Stimulated activated CD4-positive, alpha-beta T cell treated with anti-CD3 and anti-CD28 coated beads, Interleukin-1b, Interleukin-23, amount 100 ng/mL, for 1 hour (primary cell): Measurements from ENCODE around the gene MUC5B.
"Not testable (repeated sequence)": the region's sequence is repeated elsewhere in the genome, so short reads cannot be mapped to it uniquely, and the experiment has no call there.

ENCODE experiments used
- DNase-seq, 2 donors: peaks; one replicate each; pipeline ENCODE4 v3.0.0-alpha.2; 2020; ENCODE audit warnings: low read depth in 2 of 2

Gene MUC5B

DNA sequence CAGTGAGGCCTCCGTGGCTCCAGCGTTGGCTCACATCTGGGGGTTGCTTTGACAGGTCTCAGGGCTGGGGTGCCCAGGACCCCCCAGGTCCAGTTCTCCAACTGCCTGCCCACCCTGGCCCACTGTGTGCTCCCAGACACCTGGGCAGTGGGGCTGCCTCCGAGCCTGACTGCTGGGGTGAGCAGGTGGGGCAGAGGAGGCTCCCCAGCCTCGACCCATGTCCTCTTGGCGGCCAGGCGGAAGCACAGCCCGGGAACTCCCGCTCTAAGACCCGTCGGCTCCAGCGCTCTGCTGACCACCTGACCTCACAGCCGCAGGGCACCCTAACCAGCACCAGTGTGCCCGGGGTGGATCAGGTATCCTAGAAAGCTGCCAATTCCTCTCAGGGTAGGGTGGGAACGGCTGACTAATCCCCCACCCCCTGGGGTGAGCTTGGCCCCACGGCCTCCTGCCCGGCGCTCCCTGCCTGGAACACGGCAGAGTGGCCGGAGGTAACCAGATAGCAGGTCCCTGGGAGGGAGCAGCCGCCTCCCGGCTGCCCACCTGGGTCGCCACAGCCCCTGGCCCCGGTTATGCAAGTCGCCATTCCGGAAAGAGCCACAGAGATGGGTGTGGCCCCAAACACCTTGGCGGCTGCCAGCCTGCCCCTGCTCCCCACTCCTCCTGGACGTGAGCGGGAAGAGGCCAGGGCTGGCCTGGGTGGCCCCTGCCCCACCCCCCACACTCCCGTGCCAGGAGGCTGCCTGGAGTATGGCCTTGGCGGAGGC, 19.2 kb upstream of the MUC5B start:
- no peak for DNase-seq

- no peak for DNase-seq
Observed at GRCh38 chr11:1204381-1205101, 18.3 kb upstream of the MUC5B start.

DNA sequence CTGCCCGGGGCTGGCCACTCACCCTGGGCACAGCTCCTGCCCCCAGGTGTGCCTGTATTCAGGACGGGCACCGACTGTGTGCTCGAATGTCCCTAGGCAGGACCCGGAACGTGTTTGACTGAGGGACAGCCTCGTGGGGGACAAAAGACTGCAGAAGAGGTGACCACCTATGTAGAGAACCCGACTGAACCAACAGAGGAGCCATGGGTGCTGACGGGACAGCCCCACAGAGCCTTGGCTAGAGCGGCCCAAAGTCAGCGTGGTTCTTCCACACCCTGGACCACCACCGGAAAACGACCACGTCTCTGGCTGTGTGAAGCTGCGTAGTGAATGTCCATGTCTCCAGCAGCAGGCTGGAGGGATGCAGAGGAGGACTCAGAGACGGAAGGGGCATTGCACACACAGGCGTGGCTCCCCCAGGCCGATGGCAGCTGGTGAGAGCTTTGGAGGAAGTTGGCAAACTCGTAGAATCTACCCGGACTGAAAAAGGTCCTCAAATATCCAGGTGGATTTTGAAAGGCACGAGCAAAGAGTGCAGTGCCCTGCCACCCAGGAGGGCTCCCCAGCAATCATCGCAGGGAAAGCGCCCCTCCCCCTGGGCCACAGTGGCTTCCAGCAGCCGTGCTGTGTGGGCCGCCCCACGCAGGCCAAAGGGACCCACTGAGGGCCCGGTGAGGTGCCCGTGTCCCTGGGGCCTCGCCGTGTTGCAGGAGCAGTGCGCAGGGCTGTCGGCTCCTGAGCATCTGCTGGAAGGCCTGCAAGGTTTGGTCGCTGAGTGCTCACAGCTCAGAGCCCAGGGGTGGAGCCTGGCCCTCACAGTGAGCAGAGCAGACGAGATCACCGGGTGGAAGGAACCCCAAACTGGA, 17.5 kb upstream of the MUC5B start:
- no peak for DNase-seq

GRCh38 chr11:1205987-1206331, 16.9 kb upstream of the MUC5B start:
- DNase-seq = no peak

DNA sequence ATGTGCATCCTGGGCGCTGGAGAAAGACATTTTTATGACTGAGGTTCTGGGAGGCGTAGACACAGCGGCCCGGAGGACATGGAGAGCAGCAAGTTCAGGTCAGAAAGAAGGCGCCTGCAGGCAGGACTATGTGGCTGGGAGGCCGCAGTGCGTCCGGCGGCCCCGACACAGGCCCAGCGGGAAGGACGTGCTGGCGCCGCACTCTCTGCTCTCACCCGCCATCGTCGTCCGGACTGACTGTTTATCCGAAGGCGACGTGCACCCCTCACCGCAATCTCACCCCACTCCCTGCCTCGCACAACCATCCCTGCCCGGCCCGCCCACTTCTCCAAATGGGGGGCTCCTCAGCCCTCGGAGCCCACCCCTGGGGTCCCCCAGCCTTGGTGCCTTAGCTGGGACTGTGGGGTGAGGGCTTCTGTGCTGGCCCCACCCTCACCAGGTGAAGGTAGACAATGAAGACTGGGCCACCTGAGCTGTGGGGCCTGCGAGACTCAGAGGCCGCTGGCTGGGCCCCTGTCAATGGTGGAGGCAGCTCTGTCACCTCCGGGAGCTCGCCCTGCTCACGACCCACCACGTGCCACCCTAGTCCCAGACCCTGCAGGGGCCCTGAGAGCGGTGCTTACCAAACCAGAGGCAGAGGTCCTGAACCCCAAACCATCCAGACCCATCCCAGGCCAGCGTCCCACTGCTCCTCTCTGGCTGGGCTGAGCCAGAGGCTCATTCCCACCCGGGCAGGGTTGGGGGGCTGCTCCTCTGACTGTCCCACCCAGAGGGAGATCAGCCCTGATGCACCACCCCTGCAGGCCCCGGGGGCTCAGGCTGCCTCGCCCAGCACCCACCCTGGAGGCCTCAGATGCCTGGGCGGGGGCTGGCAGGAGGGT, 16.2 kb upstream of the MUC5B start:
- no peak for DNase-seq

- DNase-seq = no peak
Observed at GRCh38 chr11:1207401-1208143, 15.3 kb upstream of the MUC5B start.

- no peak for DNase-seq
Observed at GRCh38 chr11:1208144-1208393, 14.8 kb upstream of the MUC5B start.

DNA sequence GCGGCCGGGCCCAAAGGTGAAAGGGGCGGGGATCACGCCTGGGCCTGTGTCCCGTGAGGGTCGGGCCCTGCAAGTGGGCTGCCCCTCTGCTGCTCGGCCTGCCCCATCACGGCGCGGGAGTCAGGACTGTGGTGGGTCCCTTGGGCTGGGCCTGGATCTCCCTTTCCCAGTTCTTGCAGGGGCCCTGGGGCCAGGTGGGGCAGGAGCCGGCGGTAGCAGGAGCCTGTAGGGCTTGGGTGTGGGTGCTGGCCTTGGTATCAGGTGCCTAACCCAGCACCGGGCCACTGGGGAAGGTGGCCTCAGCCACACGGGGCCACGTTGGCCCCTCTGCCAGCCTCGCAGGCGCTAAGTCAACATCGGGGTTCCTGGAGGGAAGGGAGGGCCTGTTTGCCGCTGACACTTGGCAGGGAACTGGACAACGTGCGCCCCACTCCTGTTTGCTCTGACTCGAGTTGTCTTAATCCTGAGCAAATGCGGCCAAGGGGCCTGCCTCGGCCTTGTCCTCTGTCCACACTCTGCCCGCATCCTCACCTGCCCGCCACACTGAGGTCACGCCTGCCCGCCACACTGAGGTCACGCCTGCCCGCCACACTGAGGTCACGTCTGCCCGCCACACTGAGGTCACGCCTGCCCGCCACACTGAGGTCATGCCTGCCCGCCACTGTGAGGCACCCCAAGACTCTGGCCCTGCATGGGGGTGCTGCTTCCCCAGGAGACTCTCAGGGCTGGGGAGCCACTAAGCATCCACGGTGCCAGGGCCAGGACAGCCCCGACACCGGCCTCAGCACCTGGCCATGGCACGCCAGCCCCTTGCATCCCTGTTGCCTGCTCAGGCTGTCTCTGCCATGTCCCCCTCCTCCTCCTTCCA, 14.2 kb upstream of the MUC5B start:
- DNase-seq = no peak

DNA sequence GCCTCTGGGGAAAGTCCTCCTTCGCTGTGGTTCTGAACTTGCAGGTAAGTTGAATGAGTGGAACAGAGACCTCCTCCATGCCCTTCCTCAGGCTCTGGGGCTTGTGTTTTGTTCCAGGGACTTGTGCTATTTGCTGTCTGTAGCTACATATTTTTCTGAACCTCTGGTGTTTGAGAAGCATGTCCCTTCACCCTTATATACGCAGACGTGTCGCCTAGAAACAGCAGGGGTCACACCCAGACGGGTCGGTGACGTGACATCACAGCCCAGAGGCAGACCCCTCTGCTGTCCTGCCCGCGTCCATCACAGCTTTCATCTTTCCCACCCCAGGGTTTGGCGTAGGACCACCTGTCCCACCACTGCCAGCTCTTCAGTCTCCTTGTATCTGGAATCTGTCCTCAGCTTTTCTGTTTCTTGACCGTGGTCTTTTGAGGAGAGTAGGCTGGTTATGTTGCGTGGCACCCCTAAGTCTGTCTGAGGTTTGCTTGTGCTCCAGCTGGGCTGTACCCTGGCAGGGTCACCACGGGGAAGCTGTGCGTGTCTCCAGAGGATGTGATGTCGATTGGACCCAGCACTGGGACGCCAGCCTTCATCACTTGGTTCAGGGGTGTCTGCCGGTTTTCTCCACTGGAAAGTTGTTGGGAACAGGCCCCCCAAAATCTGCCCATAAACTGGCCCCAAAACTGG, 13.4 kb upstream of the MUC5B start:
- no peak for DNase-seq

DNA sequence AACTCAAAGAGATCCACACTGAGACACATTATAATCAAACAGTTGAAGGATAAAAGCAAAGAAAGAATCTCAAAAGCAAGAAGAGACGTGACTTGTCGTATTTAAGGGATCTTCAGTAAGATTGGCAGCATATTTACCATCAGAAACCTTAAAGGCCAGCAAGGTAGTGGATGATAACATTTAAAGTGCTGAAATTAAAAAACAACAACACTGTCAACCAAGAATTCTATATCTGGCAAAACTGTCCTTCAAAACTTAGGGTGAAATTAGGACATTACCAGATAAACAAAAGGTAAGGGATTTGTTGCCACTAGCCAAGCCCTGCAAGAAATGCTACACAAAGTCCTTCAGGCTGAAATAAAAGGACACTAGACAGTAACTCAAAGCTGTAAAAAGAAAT, 11.0 kb upstream of the MUC5B start:
- DNase-seq = no peak

DNA sequence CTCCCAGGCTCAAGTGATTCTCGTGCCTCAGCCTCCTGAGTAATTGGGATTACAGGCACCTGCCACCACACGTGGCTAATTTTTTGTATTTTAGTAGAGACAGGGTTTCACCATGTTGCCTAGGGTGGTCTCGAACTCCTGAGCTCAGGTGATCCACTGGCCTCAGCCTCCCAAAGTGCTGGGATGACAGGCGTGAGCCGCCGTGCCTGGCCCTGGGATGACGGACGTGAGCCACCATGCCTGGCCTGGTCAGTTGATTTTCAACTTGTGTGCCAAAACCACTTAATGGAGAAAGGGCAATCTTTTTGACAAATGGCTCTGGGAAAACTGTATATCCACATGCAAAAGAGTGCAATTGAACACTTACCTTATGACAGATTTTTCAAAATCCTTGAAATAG, 7.0 kb upstream of the MUC5B start:
- not testable (repeated sequence) for DNase-seq

- DNase-seq = no peak
Observed at GRCh38 chr11:1217151-1217550, 5.7 kb upstream of the MUC5B start.

DNA sequence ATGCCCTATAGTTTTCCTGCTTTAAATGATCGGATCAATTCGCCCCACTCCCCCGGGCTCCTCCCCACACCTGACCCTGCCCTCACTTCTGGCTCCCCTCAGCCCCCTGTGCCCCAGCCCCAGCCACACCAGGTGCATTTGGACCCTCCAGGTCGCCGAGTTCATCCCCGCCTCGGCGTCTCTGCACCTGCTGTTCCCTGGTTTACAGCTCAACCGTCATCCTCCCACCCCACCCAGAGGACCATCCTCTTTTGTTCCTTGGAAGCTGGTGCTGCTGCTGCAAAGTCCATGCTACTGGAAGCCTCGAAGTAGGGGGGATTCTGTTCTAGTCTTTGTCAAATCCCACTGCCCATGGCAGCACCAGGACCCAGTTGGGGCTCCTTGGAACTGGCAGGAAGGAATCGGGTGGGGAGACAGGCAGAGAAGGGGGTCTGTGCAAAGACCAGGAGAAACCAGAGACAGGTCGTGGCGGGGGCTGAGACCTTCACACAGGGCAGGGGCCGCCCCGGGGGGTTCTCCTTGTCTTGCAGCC, 4.5 kb upstream of the MUC5B start:
- DNase-seq = no peak

GRCh38 chr11:1218788-1219445, 3.9 kb upstream of the MUC5B start:
- no peak for DNase-seq

DNA sequence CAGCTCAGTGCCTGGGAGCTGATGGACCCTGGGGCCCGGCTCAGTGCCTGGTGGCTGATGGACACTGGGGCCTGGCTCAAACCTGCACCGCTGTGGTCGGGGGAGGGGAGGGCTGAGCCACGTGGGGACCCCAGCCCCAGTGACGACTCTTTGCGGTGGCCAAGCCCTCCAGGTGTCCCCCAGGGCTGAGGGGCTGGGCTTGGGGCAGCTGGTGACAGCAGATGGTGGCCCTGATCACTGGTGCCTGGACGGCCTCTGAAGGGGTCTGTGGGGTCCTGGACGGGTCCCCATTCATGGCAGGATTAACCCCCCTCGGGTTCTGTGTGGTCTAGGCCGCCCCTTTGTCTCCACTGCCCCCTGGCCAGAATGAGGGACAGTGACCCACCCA, 3.4 kb upstream of the MUC5B start:
- no peak for DNase-seq

DNA sequence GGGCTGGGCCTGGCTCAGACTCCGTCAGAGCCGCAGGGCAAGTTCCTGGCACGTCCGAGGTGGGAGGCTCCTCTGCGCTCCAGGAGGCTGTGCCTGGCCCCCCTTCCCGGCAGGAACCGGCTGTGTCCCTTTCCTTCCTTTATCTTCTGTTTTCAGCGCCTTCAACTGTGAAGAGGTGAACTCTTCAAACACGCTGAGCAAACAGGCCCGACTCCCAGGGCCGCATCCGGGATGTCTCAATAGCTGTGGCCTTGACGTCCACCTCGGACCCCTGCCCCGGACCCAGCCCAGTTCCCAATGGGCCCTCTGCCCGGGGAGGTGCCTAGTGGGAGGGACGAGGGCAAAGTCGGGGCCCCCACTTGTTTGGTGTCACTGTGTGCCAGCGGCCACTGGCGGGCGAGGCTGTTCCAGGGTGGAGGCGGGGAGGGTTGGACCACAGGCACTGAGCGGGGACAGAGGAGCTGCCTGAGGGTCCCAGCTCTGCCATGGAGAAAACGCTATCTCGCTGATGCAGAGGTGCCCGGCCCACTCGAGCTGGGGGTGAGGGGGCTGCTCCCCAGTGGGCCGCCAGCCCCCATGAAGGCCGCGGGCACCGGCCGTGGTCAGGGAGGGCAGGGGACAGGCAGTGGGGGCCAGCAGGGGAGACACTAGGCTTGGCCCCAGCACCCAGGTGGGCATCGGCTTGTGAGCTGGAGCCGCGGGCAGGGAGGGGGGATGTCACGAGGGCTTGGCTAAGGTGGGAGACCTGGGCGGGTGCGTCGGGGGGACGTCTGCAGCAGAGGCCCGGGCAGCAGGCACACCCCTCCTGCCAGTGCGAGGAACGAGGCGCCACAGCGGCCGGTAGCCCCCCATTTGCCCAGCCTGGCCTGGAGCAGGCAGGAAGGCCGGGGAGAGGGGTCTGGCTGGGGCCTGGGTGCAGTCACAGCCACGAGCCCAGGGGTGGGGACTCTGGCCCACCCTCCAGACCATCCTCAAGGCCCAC, 2.7 kb upstream of the MUC5B start:
- DNase-seq = no peak

DNA sequence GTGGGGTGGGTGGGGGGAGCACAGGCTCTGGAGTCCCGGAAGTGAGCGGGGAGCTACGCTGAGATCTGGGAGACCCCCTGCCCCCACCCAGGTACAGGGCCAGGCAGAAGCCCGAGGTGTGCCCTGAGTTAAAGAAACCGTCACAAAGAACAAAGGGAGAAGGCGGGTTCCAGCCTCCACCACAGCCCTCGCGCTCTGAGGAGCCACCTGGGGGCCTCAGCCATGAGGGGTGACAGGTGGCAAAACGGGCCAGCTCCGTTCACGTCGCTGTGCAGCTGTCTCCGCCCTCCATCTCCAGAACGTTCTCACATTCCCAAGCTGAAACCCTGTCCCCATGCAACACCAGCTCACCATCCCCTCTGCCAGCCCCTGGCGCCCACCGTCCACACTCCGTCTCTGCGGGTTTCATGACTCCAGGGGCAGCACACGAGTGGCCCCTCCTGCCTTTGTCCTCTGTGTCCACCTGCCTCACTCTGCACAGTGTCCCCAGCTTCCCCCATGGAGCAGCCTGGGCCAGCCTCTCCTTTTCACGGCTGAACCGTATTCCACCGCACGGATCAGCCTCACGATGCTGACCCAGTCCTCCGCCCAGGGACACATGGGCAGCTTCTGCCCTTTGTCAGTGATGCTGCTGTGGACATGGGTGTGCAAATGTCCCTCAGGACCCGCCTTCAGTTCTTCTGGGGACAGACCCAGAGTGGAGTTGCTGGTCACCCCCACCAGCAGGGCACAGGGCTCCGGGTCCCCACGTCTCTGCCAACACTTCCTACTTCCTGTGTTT, 1.7 kb upstream of the MUC5B start:
- no peak for DNase-seq
